ENCODE measurements around the gene SRRM5.

DNA sequence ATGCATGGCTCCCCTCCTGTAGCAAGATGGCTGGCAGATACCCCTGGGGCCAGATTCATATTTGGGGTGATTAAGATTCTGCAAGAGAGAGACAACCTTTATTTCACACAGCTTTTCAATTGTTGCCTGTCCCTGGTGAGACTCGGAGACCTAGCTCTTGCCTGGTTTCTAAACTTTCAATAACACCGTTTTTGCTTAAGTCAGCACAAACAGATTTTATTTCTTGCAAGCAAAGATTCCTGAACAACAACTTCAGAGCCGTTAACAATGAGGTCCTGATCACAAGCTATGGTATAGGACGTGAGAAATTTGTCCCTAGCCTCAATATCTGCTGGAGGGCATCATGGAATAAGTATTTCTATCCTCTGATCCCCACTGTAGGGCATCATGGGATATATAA lies 30.6 kb downstream of the SRRM5 start:
- TF ChIP-seq CTCF (IDR thresholded peaks at IDR 0.05; ENCODE audit: poor library complexity) (no peak), EZH2 (IDR thresholded peaks at IDR 0.05; ENCODE audit: borderline replicate concordance) (no peak)

Data from hepatocyte (in vitro differentiated cells).